GM12891 (cell line): ENCODE results near the gene TMCC3.

Source experiments
- POLR2A ChIP-seq: IDR thresholded peaks from 2 replicates; pipeline ENCODE4 v1.6.1; 2011; ENCODE audit warnings: low read depth, low read length, control low read depth
- POLR2AphosphoS5 ChIP-seq: IDR thresholded peaks from 2 replicates; pipeline ENCODE4 v1.6.1; 2011; ENCODE audit warnings: low read depth, low read length, control low read depth
- TAF1 ChIP-seq: IDR thresholded peaks from 2 replicates; pipeline ENCODE4 v1.6.1; 2011; ENCODE audit warnings: low read depth, low read length, control low read depth

- TF ChIP-seq POLR2AphosphoS5: no peak
- TF ChIP-seq TAF1: no peak
- TF ChIP-seq POLR2A: no peak
These were observed 15.8 kb upstream of the TMCC3 start for GRCh38 chr12:94666158-94666557.
